Activated naive CD4-positive, alpha-beta T cell treated with anti-CD3 and anti-CD28 coated beads, Interleukin-2, amount 10 ng/mL, durations not matched to agents 7 days and 5 days (primary cell): ENCODE measurements around the gene SPIRE1.
"Not testable (repeated sequence)": the region's sequence is repeated elsewhere in the genome, so short reads cannot be mapped to it uniquely, and the experiment has no call there.

ENCODE experiments used
- CTCF ChIA-PET: fragments of 350-600 bp; sonication (Branson Sonifier 250); formaldehyde crosslinking; loops from one replicate; lab custom pipeline; 2021; ENCODE audit warnings: antibody characterized with exemption; lab: Charles Lee
- DNase-seq: peaks from one replicate; pipeline ENCODE4 v3.0.0-alpha.2; 2020
- H3K27ac Mint-ChIP-seq: one replicate; pipeline ENCODE4 v1.8.0; 2021; ENCODE audit warnings: mild to moderate bottlenecking, moderate library complexity, mixed read lengths
- H3K27me3 Mint-ChIP-seq: one replicate; pipeline ENCODE4 v1.8.0; 2021; ENCODE audit warnings: mild to moderate bottlenecking, mixed read lengths
- H3K36me3 Mint-ChIP-seq: one replicate; pipeline ENCODE4 v1.8.0; 2021; ENCODE audit warnings: mixed read lengths
- H3K4me1 Mint-ChIP-seq: one replicate; pipeline ENCODE4 v1.8.0; 2021; ENCODE audit warnings: mixed read lengths
- H3K4me3 Mint-ChIP-seq: one replicate; pipeline ENCODE4 v1.8.0; 2021; ENCODE audit warnings: mild to moderate bottlenecking, moderate library complexity, mixed read lengths
- H3K9me3 Mint-ChIP-seq: one replicate; pipeline ENCODE4 v1.8.0; 2021; ENCODE audit warnings: mixed read lengths

SPIRE1 gene

DNA sequence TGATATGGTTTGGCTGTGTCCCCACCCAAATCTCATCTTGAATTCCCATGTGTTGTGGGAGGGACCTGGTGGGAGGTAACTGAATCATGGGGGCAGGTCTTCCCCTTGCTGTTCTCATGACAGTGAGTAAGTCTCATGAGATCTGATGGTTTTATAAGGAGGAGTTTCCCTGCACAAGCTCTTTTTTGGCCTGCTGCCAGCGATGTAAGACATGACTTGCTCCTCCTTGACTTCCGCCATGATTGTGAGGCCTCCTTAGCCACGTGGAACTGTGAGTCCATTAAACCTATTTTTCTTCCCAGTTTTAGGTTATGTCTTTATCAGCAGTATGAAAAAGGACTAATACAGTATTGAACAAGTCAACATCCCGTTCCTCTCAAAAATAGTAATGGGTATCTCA is 118.7 kb downstream of the SPIRE1 start:
- H3K9me3 Mint-ChIP-seq, H3K36me3 Mint-ChIP-seq, H3K4me3 Mint-ChIP-seq, H3K4me1 Mint-ChIP-seq, DNase-seq, H3K27ac Mint-ChIP-seq, H3K27me3 Mint-ChIP-seq: not testable (repeated sequence)
- CTCF ChIA-PET, result interaction anchor here (0.9 kb wide), 1 partner anchor 9 kb away, joined by 3 read pairs; no protein-coding TSS in a partner anchor

GRCh38 chr18:12534820-12535219 is 123.1 kb downstream of the SPIRE1 start:
- CTCF ChIA-PET, result no interaction called here

DNA sequence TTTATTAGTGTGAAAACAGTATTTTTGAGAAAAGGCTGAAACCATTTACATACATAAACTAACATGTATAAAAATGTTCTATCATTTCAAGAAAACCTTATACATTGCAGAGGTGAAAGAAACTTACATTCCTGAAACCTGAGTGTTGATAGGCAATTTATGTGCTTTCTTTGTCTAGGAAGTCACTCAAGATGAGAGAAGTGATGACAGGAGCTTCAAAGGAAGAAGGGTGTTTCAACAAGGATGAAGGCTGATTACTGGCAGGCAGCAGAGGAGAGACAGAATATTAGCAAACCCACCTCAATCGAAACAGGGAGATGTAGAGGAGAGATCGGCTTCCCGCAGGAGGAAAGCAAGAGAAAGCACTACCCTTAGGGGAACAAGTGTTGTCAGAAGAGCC is 125.2 kb downstream of the SPIRE1 start:
- CTCF ChIA-PET, result no interaction called here
- H3K36me3 Mint-ChIP-seq, result no peaks in the 10 kb centered on the region
- no peak overlapping the region for H3K27ac Mint-ChIP-seq
- peaks cover 5% of the 10 kb centered on the region for H3K27me3 Mint-ChIP-seq
- H3K4me1 Mint-ChIP-seq, result no peaks in the 10 kb centered on the region
- no peak for DNase-seq
- H3K9me3 Mint-ChIP-seq, result no peaks in the 10 kb centered on the region
- H3K4me3 Mint-ChIP-seq, result no peak overlapping the region

More at GRCh38 chr18:12534820-12535219, 123.1 kb downstream of the SPIRE1 start:
- H3K36me3 Mint-ChIP-seq, result no peaks in the 10 kb centered on the region
- peaks cover 10% of the 10 kb centered on the region for H3K27me3 Mint-ChIP-seq
- no peak for DNase-seq
- H3K9me3 Mint-ChIP-seq, result no peaks in the 10 kb centered on the region
- no peaks in the 10 kb centered on the region for H3K4me1 Mint-ChIP-seq
- H3K4me3 Mint-ChIP-seq, result no peak overlapping the region
- no peak overlapping the region for H3K27ac Mint-ChIP-seq

DNA sequence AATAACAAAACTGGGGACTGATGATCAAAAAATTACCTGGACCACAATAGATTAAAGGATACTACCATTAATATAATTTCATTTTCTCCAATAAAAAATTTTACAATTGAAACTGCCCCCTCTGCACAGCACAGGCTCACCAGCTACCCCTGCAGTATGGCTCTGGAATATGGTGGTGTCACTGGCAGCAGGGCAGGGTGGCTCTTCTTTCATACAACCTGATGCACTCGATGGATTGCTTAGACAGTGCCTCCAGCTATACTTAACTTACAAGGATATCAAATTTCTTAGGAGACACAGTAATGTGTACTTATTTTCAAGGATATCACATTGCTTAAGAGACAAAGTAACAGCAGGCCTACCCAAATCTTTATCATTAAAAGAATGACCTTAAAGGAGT is 126.2 kb downstream of the SPIRE1 start:
- CTCF ChIA-PET, result interaction anchor here (0.6 kb wide), 1 partner anchor 9 kb away, joined by 3 read pairs; no protein-coding TSS in a partner anchor
- H3K27me3 Mint-ChIP-seq, result peaks cover 5% of the 10 kb centered on the region
- H3K4me1 Mint-ChIP-seq, result no peaks in the 10 kb centered on the region
- no peak for DNase-seq
- no peak overlapping the region for H3K27ac Mint-ChIP-seq
- no peaks in the 10 kb centered on the region for H3K36me3 Mint-ChIP-seq
- H3K4me3 Mint-ChIP-seq, result no peak overlapping the region
- no peaks in the 10 kb centered on the region for H3K9me3 Mint-ChIP-seq

DNA sequence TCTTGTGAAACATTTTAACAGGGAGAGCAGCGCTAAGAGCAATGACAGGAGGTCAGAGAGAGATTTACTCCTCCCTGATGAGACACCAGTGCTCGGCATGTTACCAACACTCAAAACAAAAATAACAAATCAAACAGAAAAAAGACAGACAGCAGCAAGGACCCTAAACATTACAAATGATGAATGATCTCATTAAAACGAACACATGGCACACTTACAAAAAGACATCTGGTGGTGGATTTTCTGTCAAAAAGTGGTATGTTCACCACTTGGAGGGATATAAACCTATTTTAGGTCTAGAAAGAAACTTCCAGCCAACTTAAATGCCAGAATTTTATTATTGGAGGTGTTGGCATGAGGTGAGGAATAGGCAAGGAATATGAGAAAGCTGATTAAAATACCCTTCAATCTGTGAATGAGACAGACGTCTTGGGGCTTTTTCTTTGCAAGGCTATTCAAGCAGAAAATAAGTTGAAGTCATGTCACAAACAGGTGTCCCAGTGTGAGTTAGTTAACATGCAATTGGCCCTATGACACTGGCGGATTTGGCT is 137.4 kb downstream of the SPIRE1 start:
- no peak for DNase-seq
- no peaks in the 10 kb centered on the region for H3K36me3 Mint-ChIP-seq
- CTCF ChIA-PET, result no interaction called here
- peaks cover 20% of the 10 kb centered on the region for H3K27me3 Mint-ChIP-seq
- no peak overlapping the region for H3K4me3 Mint-ChIP-seq
- H3K9me3 Mint-ChIP-seq, result no peaks in the 10 kb centered on the region
- no peaks in the 10 kb centered on the region for H3K4me1 Mint-ChIP-seq
- no peak overlapping the region for H3K27ac Mint-ChIP-seq

DNA sequence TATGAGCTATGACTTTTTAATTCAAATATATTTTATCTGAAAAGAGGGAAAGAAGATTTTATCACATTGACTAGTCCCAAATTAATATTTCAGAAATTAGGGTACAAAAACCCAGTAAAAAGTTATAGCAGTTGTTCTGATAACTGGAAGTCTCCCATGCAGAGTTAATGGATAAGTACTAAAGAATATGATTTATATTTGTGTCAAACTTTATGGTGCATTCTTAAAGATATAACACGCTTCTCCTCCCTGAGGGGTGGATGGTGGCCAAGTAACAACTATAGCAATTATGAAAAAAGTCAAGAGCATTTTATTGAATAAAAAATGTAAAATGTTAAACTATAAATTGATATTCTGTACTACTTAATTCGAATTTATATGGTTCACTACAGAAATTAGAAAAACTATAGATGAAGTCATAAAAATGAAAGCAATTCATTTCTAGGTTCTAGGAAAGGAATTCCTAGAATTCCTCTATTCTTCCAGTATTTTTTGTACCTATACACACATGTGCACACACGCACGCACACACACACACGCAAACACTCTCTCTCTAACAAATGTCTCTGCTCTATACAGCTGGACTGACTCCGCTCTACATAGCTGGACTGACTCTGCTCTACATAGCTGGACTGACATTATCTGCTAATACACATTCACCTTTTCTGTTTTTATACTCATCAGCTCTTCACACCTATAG is 138.9 kb downstream of the SPIRE1 start:
- no peaks in the 10 kb centered on the region for H3K9me3 Mint-ChIP-seq
- H3K27ac Mint-ChIP-seq, result no peak overlapping the region
- no peak overlapping the region for H3K4me3 Mint-ChIP-seq
- H3K27me3 Mint-ChIP-seq, result peaks cover 17% of the 10 kb centered on the region
- no peaks in the 10 kb centered on the region for H3K4me1 Mint-ChIP-seq
- CTCF ChIA-PET, result no interaction called here
- no peak for DNase-seq
- no peaks in the 10 kb centered on the region for H3K36me3 Mint-ChIP-seq

DNA sequence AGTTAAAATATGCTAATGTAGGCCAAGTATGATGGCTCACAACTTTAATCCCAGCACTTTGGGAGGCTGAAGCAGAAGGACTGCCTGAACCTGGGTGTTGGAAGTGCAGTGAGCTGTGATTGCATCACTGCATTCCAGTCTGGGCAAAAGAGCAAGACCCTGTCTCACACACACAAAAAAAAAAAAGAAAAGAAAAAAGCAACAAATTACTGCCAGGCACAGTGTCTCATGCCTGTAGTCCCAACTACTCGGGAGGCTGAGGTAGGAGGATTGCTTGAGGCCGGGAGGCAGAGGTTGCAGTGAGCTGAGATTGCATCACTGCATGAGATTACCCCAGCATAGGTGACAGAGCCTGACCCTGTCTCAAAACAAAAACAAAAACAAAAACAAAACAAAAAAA is 139.6 kb downstream of the SPIRE1 start:
- CTCF ChIA-PET, result no interaction called here
- no peak for DNase-seq
- Mint-ChIP-seq H3K36me3 (no peaks in the 10 kb centered on the region), H3K27ac (no peak overlapping the region), H3K4me1 (no peaks in the 10 kb centered on the region), H3K4me3 (no peak overlapping the region), H3K9me3 (no peaks in the 10 kb centered on the region), H3K27me3 (peaks cover 17% of the 10 kb centered on the region)

GRCh38 chr18:12517142-12517825 is 140.6 kb downstream of the SPIRE1 start:
- CTCF ChIA-PET, result interaction anchor here (1.4 kb wide), 1 partner anchor 10 kb away, joined by 5 read pairs; no protein-coding TSS in a partner anchor
- peaks cover 13% of the 10 kb centered on the region for H3K27me3 Mint-ChIP-seq

GRCh38 chr18:12516049-12516630 is 141.8 kb downstream of the SPIRE1 start:
- H3K27ac Mint-ChIP-seq, result no peak overlapping the region
- H3K4me1 Mint-ChIP-seq, result no peaks in the 10 kb centered on the region
- H3K9me3 Mint-ChIP-seq, result no peaks in the 10 kb centered on the region
- peaks cover 6% of the 10 kb centered on the region for H3K27me3 Mint-ChIP-seq
- H3K36me3 Mint-ChIP-seq, result no peaks in the 10 kb centered on the region
- CTCF ChIA-PET, result interaction anchor here (1.4 kb wide), 1 partner anchor 9 kb away, joined by 5 read pairs; no protein-coding TSS in a partner anchor
- no peak for DNase-seq
- H3K4me3 Mint-ChIP-seq, result no peak overlapping the region

More at GRCh38 chr18:12517142-12517825, 140.6 kb downstream of the SPIRE1 start:
- Mint-ChIP-seq H3K36me3 (no peaks in the 10 kb centered on the region), H3K4me3 (no peak overlapping the region), H3K4me1 (no peaks in the 10 kb centered on the region), H3K9me3 (no peaks in the 10 kb centered on the region), H3K27ac (no peak overlapping the region)
- no peak for DNase-seq

- Mint-ChIP-seq H3K4me1 (no peaks in the 10 kb centered on the region), H3K27ac (no peak overlapping the region), H3K9me3 (no peaks in the 10 kb centered on the region), H3K4me3 (no peak overlapping the region), H3K27me3 (peaks cover 6% of the 10 kb centered on the region), H3K36me3 (no peaks in the 10 kb centered on the region)
- CTCF ChIA-PET, result no interaction called here
- DNase-seq, result no peak
Observed at GRCh38 chr18:12515550-12515949, 142.4 kb downstream of the SPIRE1 start.

DNA sequence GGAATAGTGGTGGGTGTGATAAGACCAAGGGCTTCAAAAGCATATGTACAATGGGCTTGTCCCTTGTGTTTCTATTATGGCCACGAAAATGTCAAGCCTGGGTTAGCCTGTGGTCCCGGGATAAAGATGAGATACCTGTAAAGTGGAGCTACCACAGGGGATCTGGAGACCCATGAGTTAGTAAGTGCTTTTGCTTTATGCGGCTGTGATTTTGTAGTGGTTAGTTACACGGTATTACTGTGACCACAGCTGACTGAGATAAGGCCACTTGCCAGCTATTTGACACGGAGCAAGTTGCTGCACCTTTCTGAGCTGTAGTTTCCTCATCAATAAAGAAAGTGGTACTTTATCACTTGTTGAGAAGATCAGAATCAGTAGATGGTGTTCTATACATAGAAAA is 150.9 kb downstream of the SPIRE1 start:
- DNase-seq, result no peak
- no peaks in the 10 kb centered on the region for H3K4me1 Mint-ChIP-seq
- no peaks in the 10 kb centered on the region for H3K36me3 Mint-ChIP-seq
- H3K9me3 Mint-ChIP-seq, result no peaks in the 10 kb centered on the region
- H3K27ac Mint-ChIP-seq, result no peak overlapping the region
- CTCF ChIA-PET, result interaction anchor here (1.3 kb wide), 1 partner anchor 10 kb away, joined by 5 read pairs; no protein-coding TSS in a partner anchor
- H3K27me3 Mint-ChIP-seq, result no peaks in the 10 kb centered on the region
- H3K4me3 Mint-ChIP-seq, result no peak overlapping the region

GRCh38 chr18:12500986-12501385 is 156.9 kb downstream of the SPIRE1 start:
- CTCF ChIA-PET, result no interaction called here
- no peaks in the 10 kb centered on the region for H3K4me1 Mint-ChIP-seq
- no peaks in the 10 kb centered on the region for H3K27me3 Mint-ChIP-seq
- H3K9me3 Mint-ChIP-seq, result no peaks in the 10 kb centered on the region
- H3K36me3 Mint-ChIP-seq, result no peaks in the 10 kb centered on the region
- no peak overlapping the region for H3K4me3 Mint-ChIP-seq
- DNase-seq, result no peak
- no peak overlapping the region for H3K27ac Mint-ChIP-seq

GRCh38 chr18:12497839-12498238 is 160.1 kb downstream of the SPIRE1 start:
- Mint-ChIP-seq H3K27ac (no peak overlapping the region), H3K9me3 (no peaks in the 10 kb centered on the region), H3K27me3 (no peaks in the 10 kb centered on the region), H3K4me1 (no peaks in the 10 kb centered on the region), H3K4me3 (no peak overlapping the region), H3K36me3 (no peaks in the 10 kb centered on the region)
- CTCF ChIA-PET, result no interaction called here
- DNase-seq, result no peak

DNA sequence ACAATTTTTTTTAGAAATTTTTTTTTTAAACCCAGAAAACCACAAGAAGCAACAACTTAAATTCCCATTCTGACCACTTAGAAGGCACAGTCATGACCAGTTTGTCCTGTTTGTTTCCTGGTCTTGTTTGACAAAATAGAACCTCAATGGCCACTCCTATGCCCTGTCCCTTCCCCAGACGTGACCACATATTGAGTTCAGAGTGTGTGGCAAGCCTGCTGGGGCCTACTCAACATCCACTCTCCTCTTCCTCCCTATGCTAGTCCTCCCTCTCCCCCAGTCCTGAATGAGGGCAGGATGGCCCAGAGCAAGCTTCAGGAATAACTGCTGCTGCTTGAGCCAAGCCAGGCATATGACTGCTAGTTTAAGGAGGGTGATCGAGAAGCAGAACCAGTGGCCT is 160.6 kb downstream of the SPIRE1 start:
- H3K4me3 Mint-ChIP-seq, result no peak overlapping the region
- H3K36me3 Mint-ChIP-seq, result no peaks in the 10 kb centered on the region
- H3K27me3 Mint-ChIP-seq, result no peaks in the 10 kb centered on the region
- CTCF ChIA-PET, result no interaction called here
- no peaks in the 10 kb centered on the region for H3K9me3 Mint-ChIP-seq
- DNase-seq, result no peak
- no peaks in the 10 kb centered on the region for H3K4me1 Mint-ChIP-seq
- no peak overlapping the region for H3K27ac Mint-ChIP-seq
